Measurements from ENCODE around the gene NCK2. TPM values are rescaled to one million over a fixed set of nuclear protein-coding genes. Genes with fewer than 3 reads are reported as not detected.

Gene NCK2
- total and polyA plus RNA-seq, 2 of the 4 experiments (the other 2 are of a cell fraction), result 15.8 to 22.2 TPM

DNA sequence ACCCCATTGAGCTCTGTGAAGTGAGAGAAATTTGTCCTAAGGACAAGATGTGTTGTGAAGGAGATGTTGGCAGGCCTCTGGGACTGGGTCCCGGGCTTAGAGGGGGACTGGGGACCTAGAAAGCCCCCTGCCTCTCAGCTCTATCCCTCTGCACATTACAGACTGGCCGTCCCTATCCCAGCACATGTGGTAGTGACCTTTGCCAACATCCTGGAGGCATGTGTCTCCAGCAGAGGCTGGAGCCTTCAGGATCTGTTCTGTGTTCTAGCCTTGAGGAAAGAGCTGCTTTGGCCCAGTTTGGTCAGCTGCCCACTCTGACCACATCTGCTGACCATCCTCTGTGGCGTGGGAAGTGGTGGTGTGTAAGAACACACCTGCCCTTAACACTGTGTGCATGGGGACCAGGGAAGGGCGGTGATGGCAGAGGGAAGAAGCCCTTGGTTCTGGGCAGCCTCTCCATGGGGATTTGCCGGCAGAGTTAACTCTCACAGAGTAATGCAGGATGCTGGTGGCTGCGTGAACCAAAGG lies 33.4 kb downstream of the NCK2 start:
- BruUV-seq (replicated peaks), result no TSS peak
- CTCF ChIA-PET, result no interaction called here

More for the DNA sequence above, 33.4 kb downstream of the NCK2 start:
- peaks cover 63% of the 10 kb centered on the region for H4K20me1 ChIP-seq (ENCODE audit: insufficient read depth, low read length)
- H3K18ac ChIP-seq (ENCODE audit: low read depth, low read length), result no peak overlapping the region
- peaks cover 3% of the 10 kb centered on the region for H3K36me3 ChIP-seq (ENCODE audit: control insufficient read depth, insufficient read depth, low read length)
- intact Hi-C loops (cut with micrococcal nuclease), result no loop called here
- peaks cover 10% of the 10 kb centered on the region for H3K4me1 ChIP-seq (ENCODE audit: control insufficient read depth, insufficient read depth, low read length)
- no peak overlapping the region for H2AFZ ChIP-seq (replicated peaks; ENCODE audit: low read length, poor library complexity)
- no peak overlapping the region for H2AK9ac ChIP-seq (replicated peaks; ENCODE audit: low read depth, low read length, poor library complexity)
- DNase-seq (no peak), ATAC-seq (ENCODE audit: low read depth) (no peak)
- TF ChIP-seq, protein P1, sequence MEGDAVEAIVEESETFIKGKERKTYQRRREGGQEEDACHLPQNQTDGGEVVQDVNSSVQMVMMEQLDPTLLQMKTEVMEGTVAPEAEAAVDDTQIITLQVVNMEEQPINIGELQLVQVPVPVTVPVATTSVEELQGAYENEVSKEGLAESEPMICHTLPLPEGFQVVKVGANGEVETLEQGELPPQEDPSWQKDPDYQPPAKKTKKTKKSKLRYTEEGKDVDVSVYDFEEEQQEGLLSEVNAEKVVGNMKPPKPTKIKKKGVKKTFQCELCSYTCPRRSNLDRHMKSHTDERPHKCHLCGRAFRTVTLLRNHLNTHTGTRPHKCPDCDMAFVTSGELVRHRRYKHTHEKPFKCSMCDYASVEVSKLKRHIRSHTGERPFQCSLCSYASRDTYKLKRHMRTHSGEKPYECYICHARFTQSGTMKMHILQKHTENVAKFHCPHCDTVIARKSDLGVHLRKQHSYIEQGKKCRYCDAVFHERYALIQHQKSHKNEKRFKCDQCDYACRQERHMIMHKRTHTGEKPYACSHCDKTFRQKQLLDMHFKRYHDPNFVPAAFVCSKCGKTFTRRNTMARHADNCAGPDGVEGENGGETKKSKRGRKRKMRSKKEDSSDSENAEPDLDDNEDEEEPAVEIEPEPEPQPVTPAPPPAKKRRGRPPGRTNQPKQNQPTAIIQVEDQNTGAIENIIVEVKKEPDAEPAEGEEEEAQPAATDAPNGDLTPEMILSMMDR (conservative IDR thresholded peaks at IDR 0.05; ENCODE audit: low read depth, low read length), result no peak
- TF ChIP-seq, protein P2, sequence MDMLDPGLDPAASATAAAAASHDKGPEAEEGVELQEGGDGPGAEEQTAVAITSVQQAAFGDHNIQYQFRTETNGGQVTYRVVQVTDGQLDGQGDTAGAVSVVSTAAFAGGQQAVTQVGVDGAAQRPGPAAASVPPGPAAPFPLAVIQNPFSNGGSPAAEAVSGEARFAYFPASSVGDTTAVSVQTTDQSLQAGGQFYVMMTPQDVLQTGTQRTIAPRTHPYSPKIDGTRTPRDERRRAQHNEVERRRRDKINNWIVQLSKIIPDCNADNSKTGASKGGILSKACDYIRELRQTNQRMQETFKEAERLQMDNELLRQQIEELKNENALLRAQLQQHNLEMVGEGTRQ (IDR thresholded peaks at IDR 0.05; ENCODE audit: low read depth, low read length), result no peak
- TF ChIP-seq BHLHE40 (IDR thresholded peaks at IDR 0.05; ENCODE audit: low read depth, low read length) (no peak), RCOR1 (IDR thresholded peaks at IDR 0.05; ENCODE audit: insufficient replicate concordance, low read length) (no peak), MAZ (IDR thresholded peaks at IDR 0.05; ENCODE audit: borderline replicate concordance, low read depth, low read length) (no peak), CEBPB (IDR thresholded peaks at IDR 0.05; ENCODE audit: low read depth, low read length) (no peak), RFX5 (IDR thresholded peaks at IDR 0.05; ENCODE audit: low read depth, low read length) (no peak), CHD1 (IDR thresholded peaks at IDR 0.05; ENCODE audit: low read depth, low read length) (no peak)
- H3K79me1 ChIP-seq (ENCODE audit: low read depth in 1 of 2, low read length in 2 of 2), result peaks cover 41 to 88% of the 10 kb centered on the region in 2 experiments
- no peak overlapping the region for H4K5ac ChIP-seq (ENCODE audit: low read depth, low read length)
- no peak overlapping the region; the same call in 1 of the 2 replicates for H3K14ac ChIP-seq (replicated peaks; ENCODE audit: low read depth, low read length)
- H4K91ac ChIP-seq (ENCODE audit: insufficient read depth, low read depth, low read length), result no peak overlapping the region
- H3K9me3 ChIP-seq (ENCODE audit: control insufficient read depth, insufficient read depth, low read length), result no peaks in the 10 kb centered on the region
- in situ Hi-C loops (cut with MboI; ENCODE audit: low sequenced_read_pairs), result loop anchor here (25.0 kb wide), 1 partner anchor 441 kb away; the partner anchor contains the start of genes C2orf49 and TGFBRAP1
- no peak overlapping the region for H4K8ac ChIP-seq (ENCODE audit: low read depth in 2 of 2, low read length in 2 of 2)
- H2BK5ac ChIP-seq (ENCODE audit: low read depth, low read length, poor library complexity, severe bottlenecking), result no peak overlapping the region
- H3K27me3 ChIP-seq (ENCODE audit: control insufficient read depth, insufficient read depth, low read length), result no peaks in the 10 kb centered on the region
- H2AK5ac ChIP-seq (ENCODE audit: low read depth, low read length), result no peak overlapping the region; the same call in 1 of the 2 replicates
- no peak overlapping the region for H3K4me2 ChIP-seq (ENCODE audit: low read depth, low read length)
- H3K4ac ChIP-seq (ENCODE audit: low read depth, low read length), result no peak overlapping the region
- H3K9me1 ChIP-seq (ENCODE audit: insufficient read depth, low read length), result peaks cover 22% of the 10 kb centered on the region
- H3K4me3 ChIP-seq (ENCODE audit: insufficient read depth, low read depth, low read length), result no peak overlapping the region
- no peak overlapping the region for H3K56ac ChIP-seq (ENCODE audit: extremely low read depth, insufficient read depth, low read length)
- dilution Hi-C loops (cut with HindIII; ENCODE audit: low sequenced_read_pairs, unreplicated experiment), result no loop called here
- H2BK15ac ChIP-seq (ENCODE audit: low read depth, low read length), result no peak overlapping the region
- WGBS, 2 experiments (ENCODE audit: extremely low coverage in 2 of 2, insufficient read length in 1 of 2), result 100% methylated on average over 3 of the region's 6 CpGs; no CpG with 5 or more reads in 1 of the 2 experiments
- H2BK120ac ChIP-seq (ENCODE audit: low read depth, low read length), result no peak overlapping the region
- H2BK20ac ChIP-seq (ENCODE audit: low read depth, low read length), result no peak overlapping the region
- H3K23ac ChIP-seq (ENCODE audit: low read depth, low read length), result no peak overlapping the region
- H3K27ac ChIP-seq (ENCODE audit: insufficient read depth, low read length), result no peak overlapping the region
- POLR2A ChIA-PET (ENCODE audit: unreplicated experiment), result no interaction called here
- H3K9ac ChIP-seq (ENCODE audit: low read depth, low read length), result no peak overlapping the region

Measured in IMR-90 (cell line).